SH-SY5Y (cell line): ENCODE measurements around the gene SLC7A6.

Source experiments
- GATA2 ChIP-seq: IDR thresholded peaks from 2 replicates; pipeline ENCODE4 v1.6.1; 2011; ENCODE audit warnings: mild to moderate bottlenecking, low read depth, low read length
- GATA3 ChIP-seq: IDR thresholded peaks from 2 replicates; pipeline ENCODE4 v1.6.1; 2011; ENCODE audit warnings: low read depth, mild to moderate bottlenecking, low read length, moderate library complexity

GRCh38 chr16:68284847-68285246, 20.5 kb downstream of the SLC7A6 start:
- no peak for TF ChIP-seq GATA3
- TF ChIP-seq GATA2 = no peak
